HL-60 (cell line): ENCODE measurements around the gene CYP26A1.

Experiments used
- POLR2AphosphoS5 ChIP-seq: IDR thresholded peaks from 2 replicates; pipeline ENCODE4 v1.6.1; 2012; ENCODE audit warnings: low read depth
- TF ChIP-seq, protein P1 (sequence below): IDR thresholded peaks from one replicate; pipeline ENCODE4 v1.5.1; 2011; ENCODE audit warnings: low read length, control low read depth, inconsistent platforms; ENCODE audit not compliant: insufficient read depth
- TF ChIP-seq, protein P2 (sequence below): IDR thresholded peaks from 2 replicates; pipeline ENCODE4 v1.6.1; 2012; ENCODE audit warnings: low read depth; ENCODE audit not compliant: insufficient replicate concordance

DNA sequence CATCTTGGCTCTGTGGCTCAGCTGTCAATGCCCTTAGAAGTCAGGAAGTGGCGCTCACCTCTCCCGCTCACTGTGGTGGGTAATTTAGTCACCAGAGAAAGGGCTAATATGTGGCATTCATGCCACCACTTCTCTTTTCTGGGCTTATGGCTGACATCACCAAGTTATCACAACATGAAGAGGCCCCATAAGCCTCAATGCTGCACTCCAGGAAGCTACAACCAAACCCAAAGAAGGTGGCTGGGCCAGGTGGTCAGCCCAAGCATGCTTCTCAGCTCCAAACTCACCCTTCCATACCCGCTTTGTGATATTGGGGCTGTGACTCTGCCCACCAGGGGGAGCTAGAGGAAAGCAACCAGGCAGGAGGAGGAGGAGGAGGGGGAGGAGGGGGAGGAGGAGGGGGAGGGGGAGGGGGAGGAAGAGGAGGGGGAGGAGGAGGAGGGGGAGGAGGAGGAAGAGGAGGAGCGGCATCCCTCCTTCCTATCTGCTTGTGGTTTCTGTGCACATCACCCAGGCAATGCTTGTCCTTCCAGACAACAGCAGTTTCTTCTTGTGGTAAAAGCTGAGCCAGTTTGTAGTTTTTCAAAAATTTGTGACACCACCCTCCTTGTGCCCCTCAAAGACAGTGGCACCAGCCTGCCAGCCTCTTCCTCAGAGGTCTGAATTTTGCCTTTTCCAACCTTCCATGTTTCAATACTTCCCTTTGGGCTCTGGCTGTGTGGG is 42.1 kb downstream of the CYP26A1 start:
- TF ChIP-seq, protein P1, sequence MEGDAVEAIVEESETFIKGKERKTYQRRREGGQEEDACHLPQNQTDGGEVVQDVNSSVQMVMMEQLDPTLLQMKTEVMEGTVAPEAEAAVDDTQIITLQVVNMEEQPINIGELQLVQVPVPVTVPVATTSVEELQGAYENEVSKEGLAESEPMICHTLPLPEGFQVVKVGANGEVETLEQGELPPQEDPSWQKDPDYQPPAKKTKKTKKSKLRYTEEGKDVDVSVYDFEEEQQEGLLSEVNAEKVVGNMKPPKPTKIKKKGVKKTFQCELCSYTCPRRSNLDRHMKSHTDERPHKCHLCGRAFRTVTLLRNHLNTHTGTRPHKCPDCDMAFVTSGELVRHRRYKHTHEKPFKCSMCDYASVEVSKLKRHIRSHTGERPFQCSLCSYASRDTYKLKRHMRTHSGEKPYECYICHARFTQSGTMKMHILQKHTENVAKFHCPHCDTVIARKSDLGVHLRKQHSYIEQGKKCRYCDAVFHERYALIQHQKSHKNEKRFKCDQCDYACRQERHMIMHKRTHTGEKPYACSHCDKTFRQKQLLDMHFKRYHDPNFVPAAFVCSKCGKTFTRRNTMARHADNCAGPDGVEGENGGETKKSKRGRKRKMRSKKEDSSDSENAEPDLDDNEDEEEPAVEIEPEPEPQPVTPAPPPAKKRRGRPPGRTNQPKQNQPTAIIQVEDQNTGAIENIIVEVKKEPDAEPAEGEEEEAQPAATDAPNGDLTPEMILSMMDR, result peak; percentile 53
- TF ChIP-seq, protein P2, sequence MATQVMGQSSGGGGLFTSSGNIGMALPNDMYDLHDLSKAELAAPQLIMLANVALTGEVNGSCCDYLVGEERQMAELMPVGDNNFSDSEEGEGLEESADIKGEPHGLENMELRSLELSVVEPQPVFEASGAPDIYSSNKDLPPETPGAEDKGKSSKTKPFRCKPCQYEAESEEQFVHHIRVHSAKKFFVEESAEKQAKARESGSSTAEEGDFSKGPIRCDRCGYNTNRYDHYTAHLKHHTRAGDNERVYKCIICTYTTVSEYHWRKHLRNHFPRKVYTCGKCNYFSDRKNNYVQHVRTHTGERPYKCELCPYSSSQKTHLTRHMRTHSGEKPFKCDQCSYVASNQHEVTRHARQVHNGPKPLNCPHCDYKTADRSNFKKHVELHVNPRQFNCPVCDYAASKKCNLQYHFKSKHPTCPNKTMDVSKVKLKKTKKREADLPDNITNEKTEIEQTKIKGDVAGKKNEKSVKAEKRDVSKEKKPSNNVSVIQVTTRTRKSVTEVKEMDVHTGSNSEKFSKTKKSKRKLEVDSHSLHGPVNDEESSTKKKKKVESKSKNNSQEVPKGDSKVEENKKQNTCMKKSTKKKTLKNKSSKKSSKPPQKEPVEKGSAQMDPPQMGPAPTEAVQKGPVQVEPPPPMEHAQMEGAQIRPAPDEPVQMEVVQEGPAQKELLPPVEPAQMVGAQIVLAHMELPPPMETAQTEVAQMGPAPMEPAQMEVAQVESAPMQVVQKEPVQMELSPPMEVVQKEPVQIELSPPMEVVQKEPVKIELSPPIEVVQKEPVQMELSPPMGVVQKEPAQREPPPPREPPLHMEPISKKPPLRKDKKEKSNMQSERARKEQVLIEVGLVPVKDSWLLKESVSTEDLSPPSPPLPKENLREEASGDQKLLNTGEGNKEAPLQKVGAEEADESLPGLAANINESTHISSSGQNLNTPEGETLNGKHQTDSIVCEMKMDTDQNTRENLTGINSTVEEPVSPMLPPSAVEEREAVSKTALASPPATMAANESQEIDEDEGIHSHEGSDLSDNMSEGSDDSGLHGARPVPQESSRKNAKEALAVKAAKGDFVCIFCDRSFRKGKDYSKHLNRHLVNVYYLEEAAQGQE, result no peak
- no peak for TF ChIP-seq POLR2AphosphoS5
